ENCODE data around the gene PTPN4.

GRCh38 chr2:119808516-119809147, 48.9 kb downstream of the PTPN4 start:
- TF ChIP-seq CTCF (IDR thresholded peaks at IDR 0.05) (no peak), POLR2A (IDR thresholded peaks at IDR 0.05) (no peak)
